B cell (primary cell): ENCODE results near the gene GATAD2A. TPM values are rescaled to one million over a fixed set of nuclear protein-coding genes. Genes with fewer than 3 reads are reported as not detected.

Experiments
- ATAC-seq: fragments of 200-7000 bp; cut with Tn5 transposase; one replicate; pipeline ENCODE4 v1.10.0; 2021; ENCODE audit warnings: low read depth, mild to moderate bottlenecking, moderate number of reproducible peaks, moderate library complexity
- CTCF ChIA-PET: fragments of 350-600 bp; sonication (Branson Sonifier 250); formaldehyde crosslinking; loops from one replicate; lab custom pipeline; 2021; ENCODE audit warnings: antibody characterized with exemption, inconsistent platforms; lab: Charles Lee
- POLR2A ChIA-PET: fragments of 350-600 bp; sonication (Branson Sonifier 250); formaldehyde crosslinking; loops from one replicate; lab custom pipeline; 2021; ENCODE audit warnings: antibody characterized with exemption; lab: Charles Lee
- DNase-seq: peaks from one replicate; pipeline ENCODE4 v3.0.0; 2013
- H2AFZ ChIP-seq: 2 replicates; pipeline ENCODE4 v1.6.1; 2012; ENCODE audit warnings: mild to moderate bottlenecking, low read depth, low read length; ENCODE audit not compliant: insufficient read depth, poor library complexity, severe bottlenecking
- H3K27ac ChIP-seq, 2 donors: 1 replicate in 1 of 2; 2 replicates in 1 of 2; pipeline ENCODE4 v1.5.1; 2012 to 2013; ENCODE audit warnings: low read length in 2 of 2, mild to moderate bottlenecking in 2 of 2, moderate library complexity in 1 of 2
- H3K27me3 ChIP-seq, 4 experiments: fragments of 200-600 bp in 1 of 4; sonication (generic) in 1 of 4; replicated peaks in 1 of 4; 1 replicate in 2 of 4; 2 replicates in 2 of 4; pipeline versions ENCODE4 v1.6.1 to v1.7.0; 2013 to 2016; ENCODE audit warnings: low read length in 3 of 4, mild to moderate bottlenecking in 2 of 4, mixed read lengths in 1 of 4, moderate library complexity in 1 of 4; ENCODE audit not compliant: insufficient read depth in 4 of 4, control insufficient read depth in 3 of 4; ENCODE audit errors: control extremely low read depth in 1 of 4
- H3K36me3 ChIP-seq, 2 experiments: replicated peaks in 1 of 2; 1 replicate in 1 of 2; 2 replicates in 1 of 2; pipeline versions ENCODE4 v1.6.1 to v1.7.1; 2013; ENCODE audit warnings: low read length in 1 of 2; ENCODE audit not compliant: insufficient read depth in 2 of 2, control insufficient read depth in 1 of 2; ENCODE audit errors: control extremely low read depth in 1 of 2, extremely low read depth in 1 of 2
- H3K4me1 ChIP-seq, 2 donors: fragments of 200-600 bp in 1 of 2; sonication (generic) in 1 of 2; 1 replicate in 1 of 2; 2 replicates in 1 of 2; pipeline versions ENCODE4 v1.5.1 to v1.6.1; 2013 to 2017; ENCODE audit warnings: low read length in 2 of 2; ENCODE audit not compliant: control insufficient read depth in 2 of 2, insufficient read depth in 2 of 2
- H3K4me2 ChIP-seq: replicated peaks from 2 replicates; pipeline ENCODE3; 2012; ENCODE audit warnings: mild to moderate bottlenecking, low read depth, low read length; ENCODE audit not compliant: poor library complexity, severe bottlenecking
- H3K4me3 ChIP-seq, 5 experiments: fragments of 200-600 bp in 1 of 5; sonication (generic) in 1 of 5; 1 replicate in 3 of 5; 2 replicates in 2 of 5; pipeline versions ENCODE4 v1.5.1 to v1.7.0; 2011 to 2016; ENCODE audit warnings: low read length in 4 of 5, mild to moderate bottlenecking in 4 of 5, low read depth in 2 of 5, control low read depth in 1 of 5, moderate library complexity in 1 of 5; ENCODE audit not compliant: insufficient read depth in 1 of 5; ENCODE audit errors: control extremely low read depth in 1 of 5, extremely low read depth in 1 of 5
- H3K79me2 ChIP-seq: fragments of 200-600 bp; sonication (generic); one replicate; pipeline ENCODE4 v1.6.0; 2016; ENCODE audit warnings: low read length; ENCODE audit not compliant: control insufficient read depth, insufficient read depth
- H3K9ac ChIP-seq: fragments of 200-600 bp; sonication (generic); 2 replicates; pipeline ENCODE4 v1.6.1; 2017; ENCODE audit warnings: mild to moderate bottlenecking, low read length, moderate library complexity
- H3K9me3 ChIP-seq, 3 donors: one replicate each; pipeline versions ENCODE4 v1.6.1 to v1.7.1; 2013; ENCODE audit warnings: low read length in 2 of 3; ENCODE audit not compliant: control insufficient read depth in 2 of 3, insufficient read depth in 1 of 3; ENCODE audit errors: control extremely low read depth in 1 of 3
- H4K20me1 ChIP-seq: 2 replicates; pipeline ENCODE4 v1.6.0; 2012; ENCODE audit warnings: mild to moderate bottlenecking, low read length; ENCODE audit not compliant: insufficient read depth, control insufficient read depth, poor library complexity, severe bottlenecking
- H3K27ac Mint-ChIP-seq: one replicate; pipeline ENCODE4 v1.8.0; 2021; ENCODE audit warnings: mixed read lengths
- H3K27me3 Mint-ChIP-seq: one replicate; pipeline ENCODE4 v1.8.0; 2021; ENCODE audit warnings: mixed read lengths
- H3K4me1 Mint-ChIP-seq: one replicate; pipeline ENCODE4 v1.8.0; 2021; ENCODE audit warnings: mixed read lengths
- H3K4me3 Mint-ChIP-seq: one replicate; pipeline ENCODE4 v1.8.0; 2021; ENCODE audit warnings: mixed read lengths
- H3K9me3 Mint-ChIP-seq: one replicate; pipeline ENCODE4 v1.8.0; 2022; ENCODE audit warnings: mixed read lengths; ENCODE audit not compliant: insufficient read depth
- EZH2 ChIP-seq: IDR thresholded peaks from 2 replicates; pipeline ENCODE4 v1.6.1; 2012; ENCODE audit warnings: borderline replicate concordance, low read depth, mild to moderate bottlenecking, moderate library complexity, low read length; ENCODE audit not compliant: insufficient read depth, poor library complexity, severe bottlenecking
- WGBS: methylation state at CpG from one replicate; pipeline ENCODE4 v1.1.5; 2013; ENCODE audit warnings: missing lambda C conversion rate; ENCODE audit not compliant: insufficient coverage; 5-methylcytosine and 5-hydroxymethylcytosine counted together
- intact Hi-C: fragments of 100-400 bp; cut with micrococcal nuclease; formaldehyde crosslinking; loops from one replicate; pipeline ENCODE4 v1.10.0; 2022
- polyA plus RNA-seq: library from polyadenylated mRNA; depleted of rRNA; stranded (reverse); fragments of >200 nt; gene quantifications from 2 replicates; pipeline ENCODE4 v1.2.3, GENCODE V29; 2012
- total RNA-seq, 2 donors: library from RNA; stranded (reverse); fragments of 120-200 nt in 1 of 2; gene quantifications; 1 replicate in 1 of 2; 2 replicates in 1 of 2; pipeline versions ENCODE4 v1.2.3 to v1.2.4, GENCODE V29; 2013 to 2022
- TF ChIP-seq, protein P1 (sequence below): fragments of 200-600 bp; IDR thresholded peaks from one replicate; pipeline ENCODE4 v1.8.0; 2022; ENCODE audit warnings: antibody characterized with exemption, mild to moderate bottlenecking

Gene GATAD2A
- total and polyA plus RNA-seq, 2 donors (not counting 1 experiment from before 2014, with no cell fraction given): 28.8 to 76.3 TPM

- WGBS: 95% methylated on average over 22 of the region's 27 CpGs
- POLR2A ChIA-PET: interaction anchor here (0.6 kb wide), 1 partner anchor 132 kb away, joined by 4 read pairs; no protein-coding TSS in a partner anchor
Observed at GRCh38 chr19:19534556-19535265, 129.2 kb downstream of the GATAD2A start.

More at GRCh38 chr19:19534556-19535265, 129.2 kb downstream of the GATAD2A start:
- no peak overlapping the region for H3K4me2 ChIP-seq
- TF ChIP-seq, protein P1, sequence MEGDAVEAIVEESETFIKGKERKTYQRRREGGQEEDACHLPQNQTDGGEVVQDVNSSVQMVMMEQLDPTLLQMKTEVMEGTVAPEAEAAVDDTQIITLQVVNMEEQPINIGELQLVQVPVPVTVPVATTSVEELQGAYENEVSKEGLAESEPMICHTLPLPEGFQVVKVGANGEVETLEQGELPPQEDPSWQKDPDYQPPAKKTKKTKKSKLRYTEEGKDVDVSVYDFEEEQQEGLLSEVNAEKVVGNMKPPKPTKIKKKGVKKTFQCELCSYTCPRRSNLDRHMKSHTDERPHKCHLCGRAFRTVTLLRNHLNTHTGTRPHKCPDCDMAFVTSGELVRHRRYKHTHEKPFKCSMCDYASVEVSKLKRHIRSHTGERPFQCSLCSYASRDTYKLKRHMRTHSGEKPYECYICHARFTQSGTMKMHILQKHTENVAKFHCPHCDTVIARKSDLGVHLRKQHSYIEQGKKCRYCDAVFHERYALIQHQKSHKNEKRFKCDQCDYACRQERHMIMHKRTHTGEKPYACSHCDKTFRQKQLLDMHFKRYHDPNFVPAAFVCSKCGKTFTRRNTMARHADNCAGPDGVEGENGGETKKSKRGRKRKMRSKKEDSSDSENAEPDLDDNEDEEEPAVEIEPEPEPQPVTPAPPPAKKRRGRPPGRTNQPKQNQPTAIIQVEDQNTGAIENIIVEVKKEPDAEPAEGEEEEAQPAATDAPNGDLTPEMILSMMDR: no peak
- no peak for TF ChIP-seq EZH2
- peaks cover 0 to 16% (median 0%) of the 10 kb centered on the region in 3 donors for H3K9me3 ChIP-seq
- ATAC-seq (no peak), DNase-seq (no peak)
- Mint-ChIP-seq H3K4me1 (peaks cover 18% of the 10 kb centered on the region), H3K27ac (no peak overlapping the region), H3K9me3 (no peaks in the 10 kb centered on the region), H3K4me3 (no peak overlapping the region), H3K27me3 (peaks cover 11% of the 10 kb centered on the region)
- H3K27ac ChIP-seq: no peak overlapping the region
- intact Hi-C loops: no loop called here
- H3K4me3 ChIP-seq: no peak overlapping the region
- H3K79me2 ChIP-seq: no peaks in the 10 kb centered on the region
- H2AFZ ChIP-seq: no peak overlapping the region
- H3K36me3 ChIP-seq: peaks cover 0 to 3% of the 10 kb centered on the region in 2 experiments
- CTCF ChIA-PET: interaction anchor here (7.5 kb wide), 1 partner anchor 424 kb away, joined by 88 read pairs; no protein-coding TSS in a partner anchor
- no peak overlapping the region for H3K9ac ChIP-seq
- peaks cover 21 to 26% of the 10 kb centered on the region in 2 donors for H3K4me1 ChIP-seq
- no peaks in the 10 kb centered on the region for H4K20me1 ChIP-seq
- H3K27me3 ChIP-seq: peaks cover 0 to 23% (median 10%) of the 10 kb centered on the region in 4 experiments
